Hypothalamus (tissue), 51 donors: Measurements from ENCODE around the gene RAB11FIP3.
"Not testable (repeated sequence)": the region's sequence is repeated elsewhere in the genome, so short reads cannot be mapped to it uniquely, and the experiment has no call there.

Experiments
- DNase-seq, 51 donors: peaks; one replicate each; lab custom pipeline; 2025; lab: John Stamatoyannopoulos, UW

Gene RAB11FIP3

GRCh38 chr16:415170-415498, 10.3 kb upstream of the RAB11FIP3 start:
- DNase-seq, result not testable (repeated sequence)

DNA sequence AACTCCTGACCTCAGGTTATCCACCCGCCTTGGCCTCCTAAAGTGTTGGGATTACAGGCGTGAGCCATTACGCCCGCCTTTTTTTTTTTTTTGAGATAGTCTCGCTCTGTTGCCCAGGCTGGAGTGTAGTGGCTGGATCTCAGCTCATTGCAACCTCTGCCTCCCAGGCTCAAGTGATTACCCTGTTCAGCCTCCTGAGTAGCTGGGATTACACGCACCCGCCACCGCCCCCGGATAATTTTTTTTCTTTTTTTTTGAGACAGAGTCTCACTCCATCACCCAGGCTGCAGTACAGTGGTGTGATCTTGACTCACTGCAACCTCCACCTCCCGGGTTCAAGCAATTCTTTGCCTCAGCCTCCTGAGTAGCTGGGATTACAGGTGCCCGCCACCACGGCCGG, 3.3 kb upstream of the RAB11FIP3 start:
- not testable (repeated sequence) for DNase-seq

- peak in 28 of 51 donors; percentile 11 to 87 (median 36) for DNase-seq
These were observed 1.3 kb upstream of the RAB11FIP3 start for GRCh38 chr16:424033-424622.

DNA sequence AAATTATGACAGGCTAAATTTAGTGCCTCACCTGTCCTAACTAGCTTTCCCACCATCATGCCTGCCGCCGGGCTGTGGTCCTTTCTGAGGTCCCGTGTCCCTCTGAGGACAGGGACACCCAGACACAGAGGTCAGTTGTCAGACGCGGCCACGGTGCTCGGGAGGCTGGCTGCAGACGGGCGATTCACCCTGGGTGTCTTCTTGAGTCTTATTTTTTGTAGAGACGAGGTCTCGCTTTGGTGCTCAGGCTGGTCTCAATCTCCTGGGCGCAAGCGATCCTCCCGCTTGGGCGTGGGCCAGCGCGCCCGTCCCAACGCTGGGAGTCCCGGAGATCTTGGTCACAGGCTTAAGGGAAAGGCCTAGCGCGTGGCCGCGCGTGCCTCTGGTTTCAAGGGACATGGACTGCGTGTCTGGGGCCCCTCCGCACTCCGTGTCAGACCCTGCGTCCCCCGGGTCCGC, 797 bp upstream of the RAB11FIP3 start:
- DNase-seq, result peak in 29 of 51 donors; percentile 26 to 76 (median 55)

- peak in 2 of 51 donors; percentile 38 to 66 for DNase-seq
These were observed 278 bp downstream of the RAB11FIP3 start for GRCh38 chr16:425740-426114.

- peak in 12 of 51 donors; percentile 7 to 61 (median 26) for DNase-seq
These were observed 861 bp downstream of the RAB11FIP3 start for GRCh38 chr16:426115-426905.

- peak in 17 of 51 donors; percentile 2 to 61 (median 22) for DNase-seq
These were observed 1.4 kb downstream of the RAB11FIP3 start for GRCh38 chr16:426906-427249.

DNA sequence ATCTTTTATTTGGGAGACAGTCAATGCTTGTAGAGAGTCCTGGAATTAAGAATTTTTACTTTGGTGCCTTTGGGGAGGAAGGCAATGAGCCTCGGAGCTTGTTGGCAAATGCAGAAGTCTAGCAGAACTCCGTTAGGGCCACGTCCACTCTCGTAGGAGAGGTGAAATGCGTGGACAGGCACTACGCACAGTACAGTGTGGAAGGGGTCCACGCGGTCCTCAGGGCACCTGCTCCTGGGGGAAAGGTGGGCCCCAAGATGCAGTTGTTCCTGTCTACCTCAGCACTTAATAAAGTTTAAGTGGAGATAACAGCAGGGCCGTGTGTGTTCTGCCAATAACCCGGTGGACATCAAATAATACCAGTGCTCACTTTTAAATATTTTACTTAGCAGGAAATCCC, 1.8 kb downstream of the RAB11FIP3 start:
- DNase-seq, result no peak

- no peak for DNase-seq
These were observed 5.5 kb downstream of the RAB11FIP3 start for GRCh38 chr16:430904-431303.

DNA sequence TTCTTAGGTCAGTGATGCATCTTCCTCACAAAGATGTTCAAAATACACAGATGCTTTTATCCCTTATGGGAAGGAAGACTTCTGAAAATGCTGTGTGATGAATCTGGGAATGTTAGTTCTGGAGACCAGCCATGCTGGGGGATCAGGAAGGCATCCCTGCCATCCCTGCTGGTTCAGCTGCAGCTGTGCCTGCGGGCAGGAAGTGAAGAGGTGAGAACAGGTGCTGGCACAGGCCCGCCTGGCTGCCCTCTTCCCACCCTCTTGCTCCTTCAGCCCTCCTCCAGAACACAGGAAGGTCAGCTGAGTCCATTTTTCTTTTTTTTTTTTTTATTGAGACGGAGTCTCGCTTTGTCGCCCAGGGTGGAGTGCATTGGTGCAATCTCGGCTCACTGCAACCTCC, 15.2 kb downstream of the RAB11FIP3 start:
- no peak for DNase-seq

DNA sequence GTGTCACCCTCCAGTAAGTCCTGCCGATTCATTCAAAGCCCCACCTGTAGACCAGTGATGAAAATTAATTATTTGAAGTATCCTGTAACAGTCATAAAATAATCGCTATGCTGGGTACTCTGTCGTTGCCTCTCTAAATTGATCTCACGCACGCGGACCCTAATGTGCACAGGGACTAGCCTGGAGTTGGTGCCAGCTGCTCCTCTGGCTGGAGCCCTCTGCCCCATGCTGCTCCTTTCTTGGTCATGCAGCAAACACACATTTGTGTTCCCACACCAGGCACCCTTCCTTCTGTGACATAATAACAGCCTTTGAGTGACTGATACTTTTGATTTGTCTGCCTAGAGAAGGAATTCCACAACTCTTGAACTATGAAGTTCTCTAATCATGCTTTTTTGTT, 16.0 kb downstream of the RAB11FIP3 start:
- DNase-seq, result no peak

DNA sequence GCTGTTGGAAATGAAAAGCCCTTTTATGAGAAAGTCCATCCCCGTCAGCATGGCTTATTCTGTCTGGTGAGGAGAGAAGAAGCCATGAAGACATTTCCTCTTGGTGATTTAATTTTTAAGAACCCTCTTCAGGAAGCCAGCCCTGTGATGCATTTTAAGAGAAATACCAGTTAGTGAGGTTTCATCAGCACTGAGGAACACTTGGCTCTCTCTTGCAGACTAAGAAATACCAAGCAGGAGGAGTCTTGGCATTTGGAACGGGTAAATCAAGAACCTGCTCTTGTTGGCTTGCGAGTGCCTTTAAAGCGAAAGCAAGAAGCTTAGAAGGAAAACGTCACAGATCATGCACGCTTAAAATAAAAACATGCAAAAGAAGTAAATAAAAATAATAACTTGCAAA, 17.5 kb downstream of the RAB11FIP3 start:
- DNase-seq, result peak in 1 of 51 donors; percentile 4

GRCh38 chr16:444027-444426, 18.6 kb downstream of the RAB11FIP3 start:
- no peak for DNase-seq

- DNase-seq, result no peak
These were observed 20.1 kb downstream of the RAB11FIP3 start for GRCh38 chr16:445566-445965.

DNA sequence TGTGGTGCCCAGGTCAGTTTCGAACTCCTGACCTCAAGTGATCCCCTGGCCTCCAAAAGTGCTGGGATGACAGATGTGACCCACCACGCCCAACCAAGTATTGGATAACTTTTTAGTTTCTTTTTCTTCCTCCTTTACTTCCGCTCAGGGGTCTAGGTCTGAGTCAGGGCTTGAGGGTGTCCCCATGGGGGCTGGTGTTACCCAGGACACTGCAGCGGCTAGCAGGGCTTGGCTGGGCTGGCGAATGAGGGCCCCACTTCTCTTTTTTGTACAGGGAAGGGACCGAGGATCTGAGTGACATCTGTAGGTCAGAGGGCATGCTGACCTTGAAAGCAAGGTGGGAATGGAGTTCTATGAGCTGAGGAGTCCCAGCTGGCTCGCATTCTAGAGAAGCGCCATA, 24.9 kb downstream of the RAB11FIP3 start:
- no peak for DNase-seq

- DNase-seq, result peak in 1 of 51 donors; percentile 3
These were observed 25.5 kb downstream of the RAB11FIP3 start for GRCh38 chr16:450785-451512.

GRCh38 chr16:454397-454940, 29.0 kb downstream of the RAB11FIP3 start:
- no peak for DNase-seq

DNA sequence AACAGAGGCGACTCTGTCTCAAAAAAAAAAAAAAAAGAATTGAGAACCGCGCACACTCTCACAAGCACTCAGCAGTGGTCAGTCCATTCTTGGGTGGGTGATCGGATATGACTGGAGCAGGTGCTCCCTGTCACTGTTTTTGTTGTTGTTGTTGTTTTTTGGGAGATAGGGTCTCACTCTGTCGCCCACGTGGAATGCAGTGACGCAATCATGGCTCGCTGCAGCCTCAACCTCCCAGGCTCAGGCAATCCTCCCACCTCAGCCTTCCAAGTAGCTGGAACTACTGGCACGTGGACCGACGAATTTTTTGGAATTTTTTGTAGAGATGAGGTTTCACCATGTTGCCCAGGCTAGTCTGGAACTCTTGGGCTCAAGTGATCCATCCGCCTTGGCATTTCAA, 30.0 kb downstream of the RAB11FIP3 start:
- no peak for DNase-seq

DNA sequence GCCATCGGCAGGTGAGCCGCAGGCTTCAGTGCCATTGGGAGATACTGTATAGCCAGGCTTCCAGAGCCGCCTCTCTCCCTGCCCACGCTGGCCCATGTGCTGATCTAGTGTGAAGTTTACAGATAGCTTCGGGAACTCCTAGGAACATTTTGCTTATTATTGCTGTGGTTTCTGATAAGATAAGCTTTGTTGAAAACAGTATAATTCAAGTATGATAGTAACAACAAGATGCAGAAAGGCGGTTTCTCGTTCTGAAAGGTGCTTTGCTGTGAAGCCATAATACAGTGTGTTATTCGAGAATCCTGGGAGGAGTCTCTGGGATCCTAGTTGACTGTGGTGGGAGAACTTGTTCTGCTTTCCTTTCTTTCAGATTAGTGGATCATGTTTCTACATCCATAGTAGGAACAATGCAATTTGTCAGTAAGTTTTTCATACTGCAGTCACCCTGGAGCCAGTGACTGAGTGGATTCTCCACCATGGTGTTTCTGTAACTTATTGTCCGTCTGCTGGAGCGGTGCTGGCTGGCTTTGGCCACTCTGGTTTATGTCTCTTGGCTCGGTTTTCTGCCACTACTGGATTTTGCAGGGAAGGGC, 31.5 kb downstream of the RAB11FIP3 start:
- peak in 12 of 51 donors; percentile 3 to 43 (median 21) for DNase-seq

DNA sequence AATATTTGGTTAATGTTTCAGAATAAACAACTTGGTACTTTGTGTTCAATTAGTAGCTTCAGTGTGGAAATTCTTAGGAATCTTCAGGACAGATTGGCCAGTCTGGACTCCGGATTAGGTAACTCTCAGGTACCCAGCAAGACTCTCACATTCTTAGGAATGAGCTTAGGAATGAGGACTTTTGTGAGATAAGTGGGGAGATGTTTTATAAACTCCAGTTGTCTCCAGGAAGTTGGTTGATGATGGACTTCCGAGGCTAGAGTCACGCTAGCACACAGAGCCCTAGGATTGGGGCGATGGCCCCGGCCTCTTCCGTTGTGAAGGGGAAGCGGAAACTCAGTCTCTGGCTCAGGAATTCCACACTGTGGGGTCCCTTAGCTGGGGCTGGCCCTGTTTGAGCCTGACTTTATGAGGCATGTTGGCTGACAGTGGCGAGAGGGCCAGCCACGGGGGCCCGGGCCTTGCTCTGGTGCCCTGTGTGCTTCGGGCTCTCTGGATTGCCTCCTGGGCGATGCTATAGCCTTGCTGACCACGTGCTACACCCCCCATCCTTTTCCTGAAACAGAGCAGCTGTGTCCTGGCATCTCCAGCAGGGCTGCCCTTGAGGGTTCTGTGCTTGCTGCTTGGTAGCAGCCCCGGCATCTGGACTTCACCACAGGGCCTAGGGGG, 32.4 kb downstream of the RAB11FIP3 start:
- DNase-seq, result peak in 31 of 51 donors; percentile 7 to 76 (median 39)
